Gastrocnemius medialis (tissue), 4 donors: ENCODE data around the gene SLC43A2. TPM values are rescaled to one million over a fixed set of nuclear protein-coding genes. Genes with fewer than 3 reads are reported as not detected.
A peak's percentile ranks its signal among the peaks of the same experiment; 100 is the strongest.

Experiments used
- ATAC-seq, 2 donors: fragments of 150-250 bp; one replicate each; pipeline ENCODE4 v1.9.1; 2016
- DNase-seq, 2 donors: peaks; one replicate each; pipeline ENCODE4 v3.0.0-alpha.2; 2019
- H3K27ac ChIP-seq, 4 donors: fragments of 200-600 bp; sonication (generic); 1 replicate in 1 of 4; 2 replicates in 3 of 4; pipeline ENCODE4 v1.5.1; 2016 to 2018; ENCODE audit warnings: mild to moderate bottlenecking in 2 of 4, moderate library complexity in 1 of 4
- H3K27me3 ChIP-seq, 3 donors: fragments of 200-600 bp; sonication (generic) in 2 of 3; 1 replicate in 1 of 3; 2 replicates in 2 of 3; pipeline versions ENCODE4 v1.5.1 to v1.6.0; 2016 to 2019; ENCODE audit warnings: mild to moderate bottlenecking in 1 of 3, moderate library complexity in 1 of 3
- H3K36me3 ChIP-seq, 2 donors: fragments of 200-600 bp; sonication (generic) in 1 of 2; one replicate each; pipeline ENCODE4 v1.5.1; 2017 to 2018
- H3K4me1 ChIP-seq, 2 donors: fragments of 200-600 bp; sonication (generic) in 1 of 2; one replicate each; pipeline ENCODE4 v1.5.1; 2016 to 2017; ENCODE audit warnings: mild to moderate bottlenecking in 2 of 2
- H3K4me3 ChIP-seq, 4 donors: fragments of 200-600 bp; sonication (generic) in 3 of 4; 1 replicate in 1 of 4; 2 replicates in 3 of 4; pipeline ENCODE4 v1.5.1; 2016 to 2019; ENCODE audit warnings: mild to moderate bottlenecking in 2 of 4
- H3K9me3 ChIP-seq, 3 donors: fragments of 200-600 bp; sonication (generic) in 2 of 3; 1 replicate in 1 of 3; 2 replicates in 2 of 3; pipeline ENCODE4 v1.5.1; 2016 to 2019
- CTCF ChIP-seq, 5 experiments: fragments of 450-650 bp in 3 of 5; fragments of 200-600 bp in 2 of 5; sonication (generic) in 2 of 5; IDR thresholded peaks in 4 of 5; conservative IDR thresholded peaks in 1 of 5; 1 replicate in 4 of 5; 2 replicates in 1 of 5; pipeline ENCODE4 v1.5.1; 2016 to 2019; ENCODE audit warnings: antibody characterized with exemption in 5 of 5, mild to moderate bottlenecking in 3 of 5, moderate library complexity in 3 of 5
- POLR2A ChIP-seq, 2 donors: fragments of 450-650 bp; IDR thresholded peaks; one replicate each; pipeline ENCODE4 v1.6.1; 2017; ENCODE audit warnings: antibody characterized with exemption in 2 of 2, mild to moderate bottlenecking in 2 of 2, moderate library complexity in 2 of 2
- in situ Hi-C, 4 donors: fragments of 200-750 bp; cut with MboI; loops; one replicate each; pipeline versions ENCODE4 v1.15.0 to v1.8.0; 2017; ENCODE audit warnings: low sequenced_read_pairs in 4 of 4
- intact Hi-C: fragments of 100-400 bp; cut with DNase I; formaldehyde crosslinking; loops from one replicate; pipeline ENCODE4 v1.15.1; 2023; ENCODE audit warnings: low total_unique reads
- total RNA-seq, 4 donors: library from RNA; depleted of rRNA; stranded (reverse); fragments of >200 nt; gene quantifications; one replicate each; pipeline versions ENCODE4 v1.1.0 to v1.2.3, GENCODE V29; 2016

The SLC43A2 gene
- total RNA-seq, 4 donors from 2014 or later: 26.9 to 96.9 (median 55.2) TPM

- H3K9me3 ChIP-seq: no peaks in the 10 kb centered on the region
- in situ Hi-C loops (no loop called here), intact Hi-C loops (no loop called here)
- peaks cover 0 to 14% of the 10 kb centered on the region in 2 donors for H3K36me3 ChIP-seq
- no peaks in the 10 kb centered on the region for H3K27me3 ChIP-seq
- DNase-seq (no peak), ATAC-seq (no peak)
- H3K27ac ChIP-seq: peak overlapping the region; percentile 91 to 98 (median 96)
- H3K4me1 ChIP-seq: peaks cover 78 to 82% of the 10 kb centered on the region in 2 donors
- peak overlapping the region in 1 of 4 donors; percentile 30 for H3K4me3 ChIP-seq
- TF ChIP-seq CTCF (IDR thresholded peaks at IDR 0.05 in 4 of 5, conservative IDR thresholded peaks at IDR 0.05 in 1 of 5) (no peak), POLR2A (IDR thresholded peaks at IDR 0.05) (no peak)
Measured at GRCh38 chr17:1588821-1589585, 39.6 kb downstream of the SLC43A2 start.

GRCh38 chr17:1584167-1584566 is 44.5 kb downstream of the SLC43A2 start:
- no peak for ATAC-seq
- intact Hi-C loops: no loop called here

GRCh38 chr17:1583556-1583955 is 45.1 kb downstream of the SLC43A2 start:
- no peak for DNase-seq
- ATAC-seq: no peak
- Histone ChIP-seq H3K27me3 (no peaks in the 10 kb centered on the region), H3K4me3 (no peak overlapping the region), H3K4me1 (peaks cover 34 to 49% of the 10 kb centered on the region in 2 donors), H3K36me3 (peaks cover 0 to 17% of the 10 kb centered on the region in 2 donors), H3K27ac (peak overlapping the region; percentile 31 to 95 (median 58)), H3K9me3 (no peaks in the 10 kb centered on the region)
- TF ChIP-seq CTCF (IDR thresholded peaks at IDR 0.05 in 4 of 5, conservative IDR thresholded peaks at IDR 0.05 in 1 of 5): no peak
- TF ChIP-seq POLR2A (IDR thresholded peaks at IDR 0.05): no peak
- in situ Hi-C loops (no loop called here), intact Hi-C loops (no loop called here)

More at GRCh38 chr17:1584167-1584566, 44.5 kb downstream of the SLC43A2 start:
- Histone ChIP-seq H3K36me3 (peaks cover 0 to 17% of the 10 kb centered on the region in 2 donors), H3K4me3 (no peak overlapping the region), H3K4me1 (peaks cover 36 to 53% of the 10 kb centered on the region in 2 donors), H3K27ac (peak overlapping the region; percentile 31 to 95 (median 58)), H3K27me3 (no peaks in the 10 kb centered on the region), H3K9me3 (no peaks in the 10 kb centered on the region)
- in situ Hi-C loops: no loop called here
- TF ChIP-seq CTCF (IDR thresholded peaks at IDR 0.05 in 4 of 5, conservative IDR thresholded peaks at IDR 0.05 in 1 of 5) (no peak), POLR2A (IDR thresholded peaks at IDR 0.05) (no peak)
- no peak for DNase-seq

- Histone ChIP-seq H3K4me3 (no peak overlapping the region), H3K27me3 (no peaks in the 10 kb centered on the region), H3K36me3 (peaks cover 0 to 17% of the 10 kb centered on the region in 2 donors), H3K4me1 (peaks cover 37 to 52% of the 10 kb centered on the region in 2 donors), H3K27ac (peak overlapping the region in 3 of 4 donors; percentile 93 to 97 (median 97)), H3K9me3 (no peaks in the 10 kb centered on the region)
- in situ Hi-C loops: no loop called here
- intact Hi-C loops: no loop called here
- no peak for TF ChIP-seq POLR2A (IDR thresholded peaks at IDR 0.05)
- TF ChIP-seq CTCF (IDR thresholded peaks at IDR 0.05 in 4 of 5, conservative IDR thresholded peaks at IDR 0.05 in 1 of 5): no peak
- ATAC-seq (no peak), DNase-seq (no peak)
Measured at GRCh38 chr17:1582374-1582773, 46.3 kb downstream of the SLC43A2 start.
